GM18861 (cell line): ENCODE measurements around the gene CABP1.

Experiments
- ATAC-seq: cut with Tn5 transposase; IDR thresholded peaks from one replicate; pipeline ENCODE4 v1.9.1; 2021; ENCODE audit not compliant: unreplicated experiment

The CABP1 gene

GRCh38 chr12:120630104-120630892 lies 10.1 kb upstream of the CABP1 start:
- no peak for ATAC-seq

GRCh38 chr12:120631097-120631496 lies 9.3 kb upstream of the CABP1 start:
- ATAC-seq = no peak

GRCh38 chr12:120640861-120641833 lies 721 bp downstream of the CABP1 start:
- peak; percentile 28 for ATAC-seq

GRCh38 chr12:120642121-120642520 lies 1.7 kb downstream of the CABP1 start:
- ATAC-seq = no peak

GRCh38 chr12:120642826-120643225 lies 2.4 kb downstream of the CABP1 start:
- ATAC-seq = no peak

- no peak for ATAC-seq
Observed at GRCh38 chr12:120643574-120643973, 3.1 kb downstream of the CABP1 start.

GRCh38 chr12:120646044-120646443 lies 5.6 kb downstream of the CABP1 start:
- no peak for ATAC-seq

- no peak for ATAC-seq
Observed at GRCh38 chr12:120647375-120647755, 6.9 kb downstream of the CABP1 start.

- ATAC-seq = no peak
Observed at GRCh38 chr12:120649442-120650232, 9.2 kb downstream of the CABP1 start.

- ATAC-seq = no peak
Observed at GRCh38 chr12:120650233-120650690, 9.8 kb downstream of the CABP1 start.

- no peak for ATAC-seq
Observed at GRCh38 chr12:120651821-120652220, 11.4 kb downstream of the CABP1 start.

- no peak for ATAC-seq
Observed at GRCh38 chr12:120652656-120653435, 12.4 kb downstream of the CABP1 start.

- ATAC-seq = no peak
Observed at GRCh38 chr12:120653611-120654010, 13.2 kb downstream of the CABP1 start.

- no peak for ATAC-seq
Observed at GRCh38 chr12:120654656-120655055, 14.2 kb downstream of the CABP1 start.

- no peak for ATAC-seq
Observed at GRCh38 chr12:120656008-120656407, 15.6 kb downstream of the CABP1 start.

- no peak for ATAC-seq
Observed at GRCh38 chr12:120658286-120659150, 18.1 kb downstream of the CABP1 start.

- no peak for ATAC-seq
Observed at GRCh38 chr12:120659151-120659525, 18.7 kb downstream of the CABP1 start.

GRCh38 chr12:120661432-120661831 lies 21.0 kb downstream of the CABP1 start:
- ATAC-seq = no peak

GRCh38 chr12:120662879-120663278 lies 22.5 kb downstream of the CABP1 start:
- peak; percentile 69 for ATAC-seq
